ENCODE measurements around the gene LAYN.

LAYN gene

GRCh38 chr11:111562692-111563389 is 22.3 kb downstream of the LAYN start:
- FAIRE-seq = no peak

- FAIRE-seq = peak; percentile 96
These were observed 24.7 kb downstream of the LAYN start for GRCh38 chr11:111565114-111565720.

- no peak for FAIRE-seq
These were observed 25.8 kb downstream of the LAYN start for GRCh38 chr11:111566324-111566723.

- no peak for FAIRE-seq
These were observed 29.0 kb downstream of the LAYN start for GRCh38 chr11:111569476-111569875.

GRCh38 chr11:111570796-111571195 is 30.3 kb downstream of the LAYN start:
- FAIRE-seq = no peak

- FAIRE-seq = no peak
These were observed 31.4 kb downstream of the LAYN start for GRCh38 chr11:111571829-111572501.

GRCh38 chr11:111572581-111572980 is 32.1 kb downstream of the LAYN start:
- FAIRE-seq = no peak

GRCh38 chr11:111573821-111574249 is 33.3 kb downstream of the LAYN start:
- no peak for FAIRE-seq

GRCh38 chr11:111574373-111575225 is 34.1 kb downstream of the LAYN start:
- FAIRE-seq = no peak

- no peak for FAIRE-seq
These were observed 35.2 kb downstream of the LAYN start for GRCh38 chr11:111575740-111576139.

GRCh38 chr11:111577821-111578220 is 37.3 kb downstream of the LAYN start:
- no peak for FAIRE-seq

- FAIRE-seq = no peak
These were observed 40.8 kb downstream of the LAYN start for GRCh38 chr11:111581341-111581740.

GRCh38 chr11:111582163-111582562 is 41.6 kb downstream of the LAYN start:
- no peak for FAIRE-seq

- FAIRE-seq = no peak
These were observed 42.4 kb downstream of the LAYN start for GRCh38 chr11:111582881-111583280.

GRCh38 chr11:111585371-111585770 is 44.9 kb downstream of the LAYN start:
- FAIRE-seq = no peak

- FAIRE-seq = peak; percentile 89
These were observed 45.9 kb downstream of the LAYN start for GRCh38 chr11:111586388-111586831.

GRCh38 chr11:111589114-111589513 is 48.6 kb downstream of the LAYN start:
- FAIRE-seq = no peak

GRCh38 chr11:111589886-111590499 is 49.5 kb downstream of the LAYN start:
- no peak for FAIRE-seq

GRCh38 chr11:111591187-111591960 is 50.9 kb downstream of the LAYN start:
- no peak for FAIRE-seq

- FAIRE-seq = no peak
These were observed 52.0 kb downstream of the LAYN start for GRCh38 chr11:111592491-111592890.

- no peak for FAIRE-seq
These were observed 55.8 kb downstream of the LAYN start for GRCh38 chr11:111596319-111596718.

- no peak for FAIRE-seq
These were observed 57.6 kb downstream of the LAYN start for GRCh38 chr11:111598148-111598547.
